GM18507 (cell line): ENCODE results near the gene CSF2.
A peak's percentile ranks its signal among the peaks of the same experiment; 100 is the strongest.

Experiments
- DNase-seq: peaks from one replicate; pipeline ENCODE4 v3.0.0; 2011; ENCODE audit warnings: low read depth; ENCODE audit not compliant: insufficient read length; ENCODE audit errors: extremely low spot score
- FAIRE-seq: peaks from 2 replicates; lab custom pipeline; 2011; peaks lifted over from hg19 to GRCh38; lab: Jason Lieb, UNC

The CSF2 gene

GRCh38 chr5:132082329-132083023 is 8.9 kb downstream of the CSF2 start:
- FAIRE-seq (no peak), DNase-seq (no peak)

DNA sequence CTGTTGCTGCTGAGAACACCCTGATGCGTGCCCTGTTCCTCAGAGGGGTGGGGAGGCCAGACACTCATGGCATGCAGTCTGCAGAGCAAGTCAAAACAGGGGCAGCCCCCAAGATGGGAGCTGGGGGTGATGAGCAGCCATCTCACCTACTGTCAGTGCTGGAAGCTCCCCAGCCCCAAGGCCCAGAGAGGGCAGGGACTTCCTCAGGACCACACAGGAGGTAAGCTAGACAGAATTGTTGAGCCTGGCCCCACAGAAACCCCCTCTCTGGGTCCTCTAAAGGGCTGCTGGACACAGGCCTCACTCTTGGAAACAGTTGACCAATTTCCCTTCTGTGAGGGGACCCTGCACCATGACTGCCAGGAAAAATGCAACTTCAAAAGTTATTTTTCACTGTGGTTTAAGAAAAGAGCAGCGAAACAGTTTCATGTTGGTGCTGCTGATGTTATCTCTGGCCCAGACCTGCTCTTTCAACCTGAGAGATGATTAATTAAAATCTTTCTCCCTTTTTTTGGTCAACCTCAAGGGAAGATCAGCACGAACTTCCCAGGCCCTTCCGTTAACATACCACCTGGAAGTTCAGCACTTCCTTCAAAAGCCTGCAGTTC is 9.6 kb downstream of the CSF2 start:
- FAIRE-seq (no peak), DNase-seq (no peak)

GRCh38 chr5:132085686-132086085 is 12.1 kb downstream of the CSF2 start:
- no peak for DNase-seq
- no peak for FAIRE-seq

DNA sequence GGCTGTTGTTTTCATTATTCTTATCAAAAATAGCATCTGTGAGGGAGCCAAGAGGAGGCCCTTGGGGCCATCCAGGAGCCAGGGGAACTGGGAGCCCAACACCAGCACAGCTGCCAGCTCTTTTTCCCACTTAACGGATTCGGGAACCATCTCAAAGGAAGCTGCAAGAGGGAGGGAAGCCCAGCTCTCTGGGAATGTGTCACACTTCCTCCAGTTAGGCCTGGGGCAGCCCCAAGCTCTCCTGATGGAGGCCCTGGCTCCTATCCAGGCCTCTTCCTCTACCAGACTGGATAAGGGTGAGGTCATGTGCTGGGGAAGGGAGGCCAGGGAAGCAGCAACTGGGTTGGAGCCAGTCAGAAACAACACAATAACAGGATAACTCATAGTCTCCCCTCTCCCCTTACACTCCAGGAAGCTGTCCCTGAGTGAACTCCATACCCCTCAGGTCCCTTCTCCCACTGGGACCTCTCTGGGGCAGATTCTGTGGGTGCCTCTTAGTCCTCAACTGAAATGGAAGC is 12.7 kb downstream of the CSF2 start:
- DNase-seq (no peak), FAIRE-seq (no peak)

GRCh38 chr5:132087176-132087575 is 13.6 kb downstream of the CSF2 start:
- FAIRE-seq (no peak), DNase-seq (no peak)

- FAIRE-seq, result no peak
Measured at GRCh38 chr5:132087661-132088060, 14.1 kb downstream of the CSF2 start.

DNA sequence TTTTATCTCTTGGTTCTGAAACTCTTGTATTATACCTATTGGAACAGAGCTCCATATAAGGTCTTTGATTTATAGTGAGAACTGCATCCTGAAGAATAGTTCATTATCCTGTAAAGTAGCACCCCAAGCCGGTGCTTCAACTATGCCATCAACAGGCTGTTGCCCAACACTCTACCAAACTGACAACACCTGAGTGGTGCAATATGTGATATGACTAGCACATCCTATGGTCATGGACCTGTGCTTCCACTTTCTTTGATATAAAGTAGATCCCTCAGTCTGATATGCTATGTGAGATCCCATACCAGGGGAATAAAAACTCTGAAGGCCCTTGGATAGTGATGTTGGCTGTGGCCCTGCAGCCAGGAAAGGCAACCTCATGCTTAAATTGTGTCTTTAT is 15.8 kb downstream of the CSF2 start:
- DNase-seq (no peak), FAIRE-seq (no peak)

More at GRCh38 chr5:132087661-132088060, 14.1 kb downstream of the CSF2 start:
- DNase-seq, result no peak

DNA sequence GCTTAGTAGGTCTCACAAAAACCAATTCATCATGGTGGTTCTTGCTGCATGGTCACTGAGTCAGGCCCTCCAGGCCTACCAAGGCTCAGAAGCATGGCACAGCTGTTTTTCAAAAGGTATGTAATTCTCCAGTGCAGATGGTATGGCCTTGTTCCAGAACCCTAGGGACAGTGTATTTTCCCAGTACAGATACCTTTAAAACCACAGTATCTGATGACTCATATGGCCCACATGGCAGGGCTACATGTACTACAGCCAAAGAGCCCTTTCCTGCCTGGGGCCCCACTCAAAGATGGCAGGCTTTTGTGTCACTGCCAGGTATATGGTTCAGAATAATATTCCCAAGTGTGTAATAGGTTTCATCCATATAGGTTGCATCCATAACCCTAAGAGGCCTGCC is 16.5 kb downstream of the CSF2 start:
- FAIRE-seq (no peak), DNase-seq (no peak)

- no peak for DNase-seq
- FAIRE-seq, result no peak
Measured at GRCh38 chr5:132093271-132093670, 19.7 kb downstream of the CSF2 start.

DNA sequence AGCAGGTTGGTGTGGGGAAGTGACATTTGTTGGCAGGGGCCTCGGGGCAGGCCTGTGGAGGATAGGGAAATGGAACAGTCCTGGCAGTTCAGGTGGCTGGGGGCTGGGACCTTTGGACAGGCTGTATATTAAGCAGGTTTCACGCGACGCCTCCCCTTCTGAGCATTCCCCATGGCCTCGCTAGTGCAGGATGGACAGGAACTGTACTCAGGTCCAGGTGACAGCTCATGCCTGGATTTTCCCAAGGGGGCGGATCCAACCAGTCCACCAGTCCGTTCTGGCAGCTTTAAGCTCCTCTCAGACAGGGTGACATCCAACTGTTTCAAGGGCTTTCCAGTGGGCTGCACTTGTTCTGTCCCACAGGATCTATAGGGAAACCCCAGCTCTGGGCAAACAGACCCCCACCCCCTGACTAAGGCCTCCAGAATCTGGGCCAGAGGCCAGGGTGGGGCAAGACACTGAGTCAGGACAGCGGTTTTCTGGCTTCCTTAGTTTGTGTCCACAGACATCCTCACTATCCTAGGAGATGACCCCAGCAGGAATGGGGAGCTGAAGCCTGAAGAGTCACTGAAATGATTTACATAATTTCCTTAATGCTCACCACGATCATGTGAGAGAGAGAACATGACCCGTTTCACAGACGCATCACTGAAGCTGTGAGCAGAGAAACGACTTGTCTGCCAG is 20.9 kb downstream of the CSF2 start:
- FAIRE-seq, result no peak
- no peak for DNase-seq

DNA sequence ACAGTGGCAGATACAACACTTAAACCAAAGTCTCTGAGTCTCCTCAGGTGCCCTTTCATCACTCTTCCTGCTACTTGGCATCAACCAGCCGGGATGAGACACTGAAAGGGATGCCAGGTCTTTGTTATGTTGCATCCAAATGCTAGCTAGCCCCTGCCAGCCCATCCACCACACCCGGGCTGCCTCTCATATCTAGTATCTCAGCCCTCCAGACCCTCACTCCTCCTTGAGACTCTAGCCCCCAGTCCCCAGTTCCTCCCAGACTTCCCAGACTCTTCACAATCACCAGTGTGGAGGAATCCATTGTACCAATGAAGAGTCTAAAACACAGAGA is 21.5 kb downstream of the CSF2 start:
- DNase-seq (no peak), FAIRE-seq (no peak)

- DNase-seq (no peak), FAIRE-seq (no peak)
Measured at GRCh38 chr5:132095424-132095972, 21.9 kb downstream of the CSF2 start.

DNA sequence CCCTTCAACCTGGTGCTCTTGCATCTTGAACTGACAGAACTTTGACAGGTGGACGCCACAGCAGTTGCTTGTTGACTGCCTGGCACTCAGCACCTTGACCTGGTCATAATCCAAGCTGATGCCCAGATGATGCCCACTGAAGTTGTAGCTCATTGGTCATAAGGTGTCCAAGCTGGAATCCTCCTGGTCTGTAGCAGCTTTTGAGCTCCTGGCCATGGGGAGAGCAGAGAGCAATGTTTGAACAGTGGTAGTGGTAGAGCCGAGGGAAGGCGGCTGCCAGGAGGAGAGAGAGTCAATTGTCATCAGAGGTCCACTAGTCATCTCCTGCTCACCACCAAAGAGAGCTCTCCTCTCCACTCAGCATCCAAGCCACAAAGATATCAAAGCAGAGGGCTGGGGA is 23.3 kb downstream of the CSF2 start:
- FAIRE-seq, result no peak
- no peak for DNase-seq

DNA sequence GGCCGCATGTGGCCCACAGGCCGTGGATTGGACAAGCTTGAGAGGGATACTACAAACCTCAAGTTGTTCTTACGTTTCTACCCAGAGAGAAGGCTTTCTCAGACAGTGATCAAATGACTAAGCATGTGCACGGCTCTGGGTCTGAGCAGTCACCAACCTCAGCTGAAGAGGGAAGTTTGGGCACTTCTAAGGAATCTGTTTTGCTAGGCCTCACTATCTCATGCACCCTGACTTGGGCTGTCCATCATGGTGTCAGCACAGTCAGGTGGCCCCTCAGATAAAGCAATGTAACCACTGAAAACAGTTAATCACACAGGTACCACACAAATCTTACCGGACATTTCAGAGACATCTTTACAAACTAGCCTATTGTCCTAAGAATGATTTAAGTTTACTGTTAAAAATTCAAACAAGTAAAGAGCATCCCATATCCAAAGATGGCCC is 24.6 kb downstream of the CSF2 start:
- peak; percentile 46 for FAIRE-seq
- DNase-seq, result no peak

DNA sequence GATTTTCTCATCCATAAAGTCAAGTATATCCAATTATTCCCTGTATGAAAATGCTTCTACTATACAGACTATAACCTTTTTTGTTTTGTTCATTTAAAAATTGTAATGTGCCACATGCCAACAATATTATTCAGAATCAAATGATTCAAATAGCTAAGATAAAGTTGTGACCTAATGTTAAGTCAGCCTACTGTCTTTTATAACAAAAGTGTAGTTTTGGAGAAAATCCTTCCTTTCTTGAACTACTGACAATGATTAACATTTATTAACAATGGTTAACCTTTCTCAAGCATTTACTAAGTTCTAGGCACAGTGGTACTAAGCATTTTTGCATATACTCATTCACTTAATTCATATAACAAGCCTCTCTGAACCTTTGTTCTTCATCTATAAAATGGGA is 25.0 kb downstream of the CSF2 start:
- FAIRE-seq, result no peak
- DNase-seq, result no peak

GRCh38 chr5:132099076-132099748 is 25.6 kb downstream of the CSF2 start:
- FAIRE-seq, result peak; percentile 91
- DNase-seq, result no peak

DNA sequence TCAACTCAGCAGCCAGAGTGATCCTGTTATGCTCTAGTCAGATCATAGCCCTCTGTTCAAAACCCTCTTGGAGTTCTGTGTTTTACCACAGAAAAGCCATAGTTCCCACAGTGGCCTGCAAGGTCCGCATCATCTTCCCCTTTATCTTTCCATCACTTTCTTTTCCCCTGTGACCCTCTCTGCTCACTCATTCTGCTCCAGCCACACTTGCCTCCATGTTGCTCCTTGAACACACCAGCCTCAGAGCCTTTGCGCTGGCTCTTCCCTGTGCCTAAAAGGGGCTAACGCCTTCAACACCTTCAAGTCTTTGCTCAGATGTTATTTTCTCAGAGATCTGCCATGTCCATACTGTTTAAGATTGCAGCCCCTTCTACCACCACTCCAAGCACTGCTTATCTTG is 26.3 kb downstream of the CSF2 start:
- DNase-seq (no peak), FAIRE-seq (no peak)

DNA sequence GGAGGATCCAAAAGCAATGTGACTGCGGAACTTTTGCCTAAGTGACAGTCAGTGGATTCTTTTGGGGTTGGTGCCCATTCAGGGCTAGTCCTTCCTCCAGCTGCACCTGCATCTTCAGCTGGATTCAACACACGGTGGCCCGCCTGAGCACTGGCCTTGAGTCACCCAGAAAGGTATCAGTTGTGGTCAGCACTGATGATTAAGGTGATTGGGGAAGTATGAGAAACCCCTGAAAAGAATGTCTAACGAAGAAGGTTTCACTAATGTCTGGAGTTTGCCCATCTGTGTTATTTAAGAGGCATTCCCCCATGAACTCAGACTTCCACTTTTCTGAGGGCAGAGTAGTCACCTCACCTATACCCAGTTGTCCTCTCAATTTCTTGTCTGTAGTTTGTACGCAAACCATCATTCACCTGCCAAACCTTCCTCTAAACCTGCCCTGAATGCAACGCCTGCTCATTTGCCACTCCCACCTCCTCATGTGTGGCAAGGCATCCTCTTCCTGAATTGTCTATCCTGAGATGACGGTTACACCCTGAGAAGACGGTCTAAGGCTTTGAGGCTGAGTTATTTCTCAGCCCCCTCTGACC is 27.2 kb downstream of the CSF2 start:
- FAIRE-seq, result peak; percentile 62
- DNase-seq, result no peak

DNA sequence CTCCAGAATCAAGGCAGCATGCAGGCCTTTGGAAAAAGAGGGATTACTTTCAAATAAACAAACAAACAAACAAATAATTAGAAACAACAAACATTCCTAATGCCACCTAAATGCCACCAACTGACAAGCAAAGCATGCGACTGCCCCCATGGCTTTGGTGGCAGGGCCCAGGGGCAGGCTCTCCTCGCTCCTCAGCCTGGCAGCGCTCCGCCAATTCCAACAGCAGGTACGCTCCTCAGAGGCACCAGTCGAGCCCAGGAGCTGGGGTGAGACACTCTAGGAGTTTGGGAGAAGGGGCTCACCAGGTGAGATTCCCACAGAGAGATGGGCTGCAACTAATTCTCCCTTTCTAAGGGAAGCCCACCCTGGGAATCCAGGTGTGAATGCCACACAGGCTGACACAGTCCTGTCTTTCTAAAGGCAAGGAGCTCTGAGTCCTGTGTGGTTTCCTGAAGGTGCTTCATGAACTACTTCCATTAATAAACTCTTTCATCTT is 27.8 kb downstream of the CSF2 start:
- no peak for DNase-seq
- FAIRE-seq, result no peak
